HG03175 (cell line): ENCODE results near the gene OR2V2.
"Not testable (repeated sequence)": the region's sequence is repeated elsewhere in the genome, so short reads cannot be mapped to it uniquely, and the experiment has no call there.

Source experiments
- ATAC-seq: cut with Tn5 transposase; IDR thresholded peaks from one replicate; pipeline ENCODE4 v1.9.1; 2021; ENCODE audit warnings: mild to moderate bottlenecking, moderate library complexity; ENCODE audit not compliant: unreplicated experiment

Gene OR2V2, protein sequence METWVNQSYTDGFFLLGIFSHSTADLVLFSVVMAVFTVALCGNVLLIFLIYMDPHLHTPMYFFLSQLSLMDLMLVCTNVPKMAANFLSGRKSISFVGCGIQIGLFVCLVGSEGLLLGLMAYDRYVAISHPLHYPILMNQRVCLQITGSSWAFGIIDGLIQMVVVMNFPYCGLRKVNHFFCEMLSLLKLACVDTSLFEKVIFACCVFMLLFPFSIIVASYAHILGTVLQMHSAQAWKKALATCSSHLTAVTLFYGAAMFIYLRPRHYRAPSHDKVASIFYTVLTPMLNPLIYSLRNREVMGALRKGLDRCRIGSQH

DNA sequence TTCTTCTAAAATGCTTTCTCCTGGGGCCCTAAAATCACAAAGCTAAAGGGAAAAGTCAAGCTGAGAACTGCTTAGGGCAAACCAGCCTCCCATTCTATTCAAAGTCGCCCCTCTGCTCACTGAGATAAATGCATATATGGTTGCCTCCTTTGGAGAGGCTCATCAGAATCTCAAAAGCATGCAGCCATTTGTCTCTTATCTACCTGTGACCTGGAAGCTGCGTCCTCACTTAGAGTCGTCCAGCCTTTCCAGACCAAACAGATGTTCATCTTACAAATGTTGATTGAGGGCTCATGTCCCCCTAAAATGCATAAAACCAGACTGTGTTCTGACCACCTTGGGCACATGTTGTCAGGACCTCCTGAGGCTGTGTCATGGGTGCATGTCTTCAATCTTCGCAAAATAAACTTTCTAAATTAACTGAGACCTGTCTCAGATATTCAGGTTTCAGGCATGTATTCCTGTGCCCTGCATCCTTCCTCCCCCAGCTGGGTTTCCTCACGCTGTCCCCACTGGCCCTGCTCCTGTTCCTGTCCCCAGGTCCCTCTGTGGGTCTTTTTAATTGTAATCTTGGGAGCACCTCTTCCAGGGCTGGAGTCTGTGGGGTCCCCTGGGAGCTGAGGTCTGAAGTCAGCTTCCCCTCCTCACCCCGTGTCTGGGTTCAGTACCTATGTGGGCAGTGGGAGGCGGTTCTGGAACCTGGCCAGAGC, at the start of gene OR2V2:
TSS of gene OR2V2 (plus strand) at position 660 of the 710 bp plus-strand sequence. CDS start 7,357 bp downstream, outside the sequence.
- not testable (repeated sequence) for ATAC-seq

DNA sequence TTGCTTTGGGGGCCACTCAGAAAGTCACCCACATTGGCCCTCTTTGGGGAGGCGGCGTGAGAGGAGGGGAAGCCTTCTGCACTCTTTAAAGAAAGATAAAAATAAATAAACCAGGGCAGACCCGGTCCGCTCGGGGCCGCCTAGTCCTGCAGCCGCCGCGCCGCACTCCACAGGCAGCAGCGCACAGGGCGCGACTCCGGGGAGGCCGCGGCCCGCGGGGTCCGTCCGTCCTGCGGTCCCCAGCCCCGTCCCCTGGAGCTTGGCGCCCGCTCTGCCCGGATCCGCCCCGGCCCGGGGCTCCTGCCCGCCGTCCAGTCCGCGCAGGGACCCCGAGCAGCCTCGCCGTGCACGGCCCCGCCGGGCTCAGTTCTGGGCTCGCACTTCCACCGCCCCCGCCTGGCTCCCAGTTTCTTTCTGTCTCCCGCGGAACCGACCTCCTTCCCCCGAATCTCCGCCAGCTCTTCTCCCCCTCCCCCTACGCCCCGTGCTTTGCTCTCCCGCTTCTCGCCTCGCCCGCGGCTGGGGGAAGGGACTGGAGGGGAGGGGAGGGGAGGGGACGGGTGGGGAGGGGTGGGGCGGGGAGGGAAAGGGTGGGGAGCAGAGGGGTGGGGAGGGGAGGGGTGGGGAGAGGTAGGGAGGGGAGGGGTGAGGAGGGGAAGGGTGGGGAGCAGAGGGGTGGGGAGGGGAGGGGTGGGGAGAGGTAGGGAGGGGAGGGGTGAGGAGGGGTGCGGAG, 49.5 kb upstream of the OR2V2 start:
- ATAC-seq, result not testable (repeated sequence)

DNA sequence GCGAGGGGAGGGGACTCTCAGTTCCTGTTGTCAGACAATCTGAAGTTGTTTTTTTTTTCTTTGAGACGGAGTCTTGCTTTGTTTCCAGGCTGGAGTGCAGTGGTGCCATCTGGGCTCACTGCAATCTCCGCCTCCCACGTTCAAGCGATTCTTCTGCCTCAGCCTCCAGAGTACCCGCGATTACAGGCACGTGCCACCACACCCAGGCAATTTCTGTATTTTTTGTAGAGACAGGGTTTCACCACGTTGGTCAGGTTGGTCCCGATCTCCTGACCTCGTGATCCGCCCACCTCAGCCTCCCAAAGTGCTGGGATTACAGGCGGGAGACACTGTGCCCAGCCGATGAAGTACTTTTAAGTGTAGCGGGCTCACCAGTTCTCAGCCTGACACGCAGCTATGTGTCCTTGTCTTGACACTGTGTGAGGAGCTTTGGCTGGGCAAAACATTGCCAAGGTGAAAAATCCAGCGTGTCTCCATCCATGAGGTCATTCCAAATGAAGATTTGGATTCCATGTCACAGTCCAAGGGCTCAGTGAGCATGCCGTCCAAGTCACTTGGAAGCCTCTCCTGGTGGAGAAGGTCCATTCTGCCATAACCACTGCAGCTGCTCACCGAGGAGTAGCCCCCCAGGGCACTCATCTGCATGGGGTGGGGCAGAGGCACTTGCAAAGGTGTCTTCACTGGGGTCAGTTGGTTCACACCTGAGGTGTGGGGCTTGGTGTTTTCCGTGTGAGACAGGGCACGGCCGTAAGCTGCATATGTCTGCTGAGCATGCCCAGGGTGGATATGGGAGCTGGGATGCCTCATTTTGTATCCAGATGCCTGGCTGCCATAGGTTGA, 48.4 kb upstream of the OR2V2 start:
- no peak for ATAC-seq

DNA sequence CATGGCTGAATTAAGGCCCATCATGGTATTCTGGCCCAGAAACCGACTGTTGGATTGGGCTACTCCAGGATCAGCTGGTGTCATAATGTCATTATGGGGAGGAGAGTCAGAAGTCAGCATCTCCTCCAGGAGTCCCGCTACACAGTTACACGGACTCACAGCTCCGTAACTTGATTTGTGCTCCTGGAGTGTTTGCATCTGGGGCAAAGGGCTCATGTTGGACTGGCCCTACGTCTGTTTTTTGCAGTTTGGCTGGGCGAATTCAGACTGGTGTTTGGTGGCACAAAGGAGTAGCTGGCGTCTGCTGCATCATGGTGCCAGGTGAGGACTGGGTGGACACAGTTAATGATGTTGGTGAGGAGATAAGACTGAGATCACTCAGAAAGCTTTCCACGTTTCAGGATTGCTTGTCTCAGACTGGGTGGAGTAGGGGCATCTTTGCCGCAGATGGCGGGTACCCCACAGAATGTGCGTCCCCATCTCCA, 47.7 kb upstream of the OR2V2 start:
- no peak for ATAC-seq

DNA sequence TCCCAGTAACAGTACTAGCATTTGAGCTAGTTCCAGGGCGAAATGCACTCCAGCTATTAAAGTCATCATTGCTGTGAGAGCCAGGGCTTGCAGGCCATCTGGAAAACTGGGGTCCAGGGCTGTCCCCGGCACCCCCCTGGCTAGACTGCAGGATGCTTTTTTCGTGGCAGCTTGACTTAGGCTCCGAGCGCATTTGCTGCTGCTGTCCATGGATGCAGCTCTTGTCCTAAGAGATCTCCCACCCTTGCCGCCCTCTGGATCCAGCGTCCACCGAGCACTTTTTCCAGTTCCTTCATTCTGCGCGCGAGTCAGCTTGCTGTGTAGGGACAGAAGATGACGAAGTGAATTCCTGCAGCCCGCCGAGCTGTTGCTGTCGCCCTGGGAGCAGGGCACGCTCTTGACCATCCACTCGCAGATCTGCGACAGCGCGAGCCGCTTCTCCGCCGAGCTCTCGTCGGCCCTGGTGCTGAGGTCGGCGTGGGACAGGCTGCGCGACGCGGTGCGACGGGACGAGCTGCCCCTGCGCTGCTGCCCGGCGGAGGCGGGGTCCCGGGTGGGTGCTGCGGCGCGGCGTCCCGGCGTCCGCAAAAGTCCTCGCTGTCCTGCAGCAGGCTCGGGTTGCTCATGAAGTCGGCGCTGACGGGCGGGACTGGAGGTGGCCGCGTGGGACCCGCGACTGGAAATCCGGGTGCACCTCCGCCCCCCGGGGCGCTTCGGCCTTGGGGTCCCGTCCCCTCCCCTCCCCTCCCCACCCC, 47.1 kb upstream of the OR2V2 start:
- no peak for ATAC-seq

DNA sequence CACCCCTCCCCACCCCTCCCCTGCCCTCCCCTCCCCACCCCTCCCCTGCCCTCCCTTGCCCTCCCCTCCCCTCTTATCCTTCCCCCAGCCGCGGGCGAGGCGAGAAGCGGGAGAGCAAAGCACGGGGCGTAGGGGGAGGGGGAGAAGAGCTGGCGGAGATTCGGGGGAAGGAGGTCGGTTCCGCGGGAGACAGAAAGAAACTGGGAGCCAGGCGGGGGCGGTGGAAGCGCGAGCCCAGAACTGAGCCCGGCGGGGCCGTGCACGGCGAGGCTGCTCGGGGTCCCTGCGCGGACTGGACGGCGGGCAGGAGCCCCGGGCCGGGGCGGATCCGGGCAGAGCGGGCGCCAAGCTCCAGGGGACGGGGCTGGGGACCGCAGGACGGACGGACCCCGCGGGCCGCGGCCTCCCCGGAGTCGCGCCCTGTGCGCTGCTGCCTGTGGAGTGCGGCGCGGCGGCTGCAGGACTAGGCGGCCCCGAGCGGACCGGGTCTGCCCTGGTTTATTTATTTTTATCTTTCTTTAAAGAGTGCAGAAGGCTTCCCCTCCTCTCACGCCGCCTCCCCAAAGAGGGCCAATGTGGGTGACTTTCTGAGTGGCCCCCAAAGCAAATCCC, 46.2 kb upstream of the OR2V2 start:
- ATAC-seq, result not testable (repeated sequence)

DNA sequence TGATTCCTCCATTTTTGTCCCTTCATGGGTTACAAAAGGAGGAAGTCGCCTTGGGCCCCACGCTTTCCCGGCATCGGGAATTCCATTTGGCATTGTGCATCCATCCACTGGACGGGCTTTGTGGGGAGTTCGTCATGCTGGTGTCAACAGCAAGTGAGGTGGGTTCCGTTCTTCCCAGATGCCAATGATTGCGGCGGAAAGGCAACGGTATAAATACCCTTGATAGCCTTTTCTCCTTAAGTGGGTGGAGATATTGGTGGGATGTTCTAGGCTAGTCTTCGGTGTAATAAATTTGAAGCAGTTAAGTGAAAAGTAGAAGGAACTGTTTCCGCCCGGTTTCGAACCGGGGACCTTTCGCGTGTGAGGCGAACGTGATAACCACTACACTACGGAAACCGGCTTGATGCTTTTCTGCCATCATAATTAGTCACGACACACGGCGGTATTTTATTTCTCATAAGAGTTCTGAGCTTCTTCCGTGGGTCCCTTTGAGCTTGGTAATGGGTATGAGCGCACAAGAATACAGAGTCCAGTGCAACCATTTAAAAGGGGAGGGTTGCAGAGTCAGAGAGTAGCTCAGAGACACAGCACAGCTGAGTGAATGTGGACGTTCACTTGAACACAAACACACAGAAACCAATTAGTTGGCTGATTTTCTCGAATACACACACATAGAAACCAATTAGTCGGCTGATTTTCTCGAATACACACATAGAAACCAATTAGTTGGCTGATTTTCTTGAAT, 45.3 kb upstream of the OR2V2 start:
- not testable (repeated sequence) for ATAC-seq

DNA sequence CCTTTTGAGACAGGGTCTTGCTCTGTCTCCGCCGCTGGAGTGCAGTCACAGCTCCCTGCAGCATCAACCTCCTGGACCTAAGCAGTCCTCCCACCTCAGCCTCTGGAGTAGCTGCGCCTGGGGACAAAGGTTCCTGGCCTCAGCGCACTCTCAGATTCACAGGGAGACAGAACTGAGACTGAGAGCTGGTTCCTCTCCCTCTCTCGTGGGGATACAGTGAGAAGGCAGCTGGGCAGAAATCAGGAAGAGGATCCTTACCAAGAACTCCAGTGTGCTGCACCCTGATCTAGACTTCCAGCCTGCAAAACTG, 43.2 kb upstream of the OR2V2 start:
- ATAC-seq, result not testable (repeated sequence)

DNA sequence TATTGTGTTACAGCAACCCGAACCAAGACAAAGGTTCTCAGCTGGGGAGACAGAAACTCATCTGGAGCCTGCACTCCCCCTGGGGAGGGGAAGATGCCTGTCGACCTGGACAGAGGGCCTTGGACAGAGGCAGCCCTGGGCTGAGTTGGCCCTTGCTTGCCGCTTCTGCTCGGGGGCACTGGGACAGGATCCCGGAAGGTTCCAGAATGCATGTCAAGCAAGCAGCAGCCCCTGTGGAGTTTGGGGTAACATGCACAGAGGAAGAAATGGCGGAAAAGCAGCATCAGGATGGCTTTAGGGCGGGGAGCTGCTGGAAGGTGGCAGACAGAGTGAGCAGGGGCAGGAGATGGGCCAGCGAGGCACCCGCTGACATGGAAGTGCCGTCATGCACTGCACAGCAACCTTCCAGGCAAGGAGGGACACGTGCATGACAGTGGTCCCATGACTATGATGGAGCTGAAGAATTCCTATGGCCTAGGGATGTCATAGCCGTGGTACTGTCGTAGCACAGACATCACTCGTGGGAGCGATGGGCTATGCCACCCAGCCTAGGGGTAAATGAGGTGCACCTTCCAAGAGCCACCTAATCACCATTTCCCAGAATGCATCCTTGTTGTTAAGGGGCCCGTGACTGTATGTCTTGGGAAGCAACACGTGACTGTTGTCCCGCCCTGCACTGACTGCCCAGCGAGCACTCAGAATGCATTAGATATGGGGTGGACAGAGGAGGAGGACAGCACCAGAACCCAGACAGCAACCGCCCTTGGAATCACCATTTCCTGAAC, 42.6 kb upstream of the OR2V2 start:
- not testable (repeated sequence) for ATAC-seq

DNA sequence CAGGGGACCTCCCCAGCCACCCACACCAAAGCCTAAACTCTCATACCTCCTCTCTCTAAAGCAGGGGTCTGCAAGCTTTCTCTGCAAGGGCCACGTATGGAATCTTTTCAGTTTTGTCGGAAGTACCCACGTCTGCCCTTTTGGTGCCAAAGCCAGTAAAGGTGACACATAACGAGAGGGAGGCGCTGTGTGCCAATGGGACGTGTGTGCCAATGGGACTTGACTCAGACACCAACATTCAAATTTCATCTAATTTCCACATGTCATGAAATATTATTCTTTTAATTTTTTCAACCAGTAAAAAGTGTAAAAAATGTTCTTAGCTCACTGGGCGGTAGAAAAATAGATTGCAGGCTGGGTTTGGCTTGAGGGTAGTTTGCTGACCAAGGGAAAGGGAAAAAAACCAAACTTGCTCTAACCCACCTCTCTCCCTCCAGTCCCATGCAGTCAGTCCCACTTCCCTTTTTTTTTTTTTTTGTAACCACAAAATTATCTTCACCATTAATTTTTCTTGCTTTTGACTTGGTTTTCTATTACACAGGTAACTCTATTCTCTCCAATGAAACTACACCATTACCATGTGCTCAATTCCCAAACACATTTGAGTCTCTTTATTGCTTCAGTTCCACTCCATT, 41.9 kb upstream of the OR2V2 start:
- no peak for ATAC-seq

DNA sequence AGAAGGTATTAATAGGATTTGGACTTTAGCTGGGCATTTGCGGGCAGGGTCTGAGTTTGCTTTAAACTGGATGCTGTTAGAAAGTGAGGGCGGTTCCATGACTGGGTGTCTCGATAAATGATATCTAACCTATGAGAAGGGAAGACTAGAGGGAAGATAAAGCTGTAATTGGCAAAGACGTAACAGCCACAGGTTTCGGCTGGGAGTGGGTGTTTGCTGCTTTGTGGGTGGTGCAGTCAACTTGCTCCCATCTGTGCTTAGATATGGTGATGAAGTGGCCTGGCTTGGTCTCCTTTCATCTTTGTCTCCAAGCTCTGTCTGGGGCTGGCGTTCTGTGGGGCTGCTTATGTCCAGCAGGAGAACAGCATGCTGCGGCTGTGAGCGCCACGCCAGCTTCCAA, 39.7 kb upstream of the OR2V2 start:
- no peak for ATAC-seq

DNA sequence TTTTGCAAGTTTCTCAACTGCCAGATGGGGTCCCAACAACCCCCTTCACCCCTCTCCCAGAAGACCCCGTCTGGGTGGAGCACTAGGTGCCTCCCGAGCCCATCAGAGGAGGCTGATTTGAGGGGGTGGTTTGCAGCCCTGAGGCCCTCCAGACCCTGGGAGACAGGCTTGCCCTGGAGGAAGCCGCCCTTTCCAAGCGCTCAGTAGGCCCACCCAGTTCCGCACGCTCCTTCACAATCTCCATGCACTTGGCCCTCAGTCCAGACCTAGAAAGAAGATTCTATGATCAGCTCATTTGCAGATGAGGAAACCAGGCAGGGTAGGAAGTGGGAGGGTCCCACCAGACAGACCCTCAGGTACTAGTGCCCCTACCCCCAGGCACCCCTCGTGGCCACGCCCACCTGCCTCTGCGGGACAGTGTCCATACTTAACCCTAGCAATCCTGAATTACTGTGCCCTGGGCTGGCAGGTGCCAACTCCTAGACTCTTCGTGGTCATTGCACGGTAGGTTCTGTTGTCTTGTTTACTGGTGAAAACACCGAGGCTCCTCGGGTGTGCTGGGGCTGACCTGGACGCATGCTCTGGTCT, 38.7 kb upstream of the OR2V2 start:
- no peak for ATAC-seq

DNA sequence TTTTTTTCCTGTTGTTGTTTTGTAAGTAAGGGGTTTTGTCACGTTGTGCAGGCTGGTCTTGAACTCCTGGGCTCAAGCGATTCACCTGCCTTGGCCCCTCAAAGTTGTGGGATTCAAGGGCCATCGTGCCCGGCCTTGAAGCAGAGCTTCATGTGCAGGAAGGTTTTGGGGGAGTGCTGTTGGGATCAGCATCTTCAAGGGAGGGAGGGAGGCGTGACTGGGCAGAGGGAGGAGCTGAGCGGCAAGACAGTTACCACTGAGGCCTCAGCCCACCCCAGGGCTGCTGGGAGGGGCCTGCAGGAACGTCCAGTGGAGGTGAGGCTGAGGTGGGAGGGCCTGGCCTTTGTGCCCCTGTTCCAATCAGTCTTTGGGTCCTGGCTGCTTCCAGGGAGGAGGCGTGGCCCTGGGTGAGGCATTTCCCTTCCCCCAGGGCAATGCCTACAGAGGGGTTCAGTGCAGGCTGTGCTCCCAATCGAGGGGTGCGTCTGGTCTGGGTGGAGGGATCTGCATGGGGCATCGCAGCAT, 37.8 kb upstream of the OR2V2 start:
- ATAC-seq, result no peak

DNA sequence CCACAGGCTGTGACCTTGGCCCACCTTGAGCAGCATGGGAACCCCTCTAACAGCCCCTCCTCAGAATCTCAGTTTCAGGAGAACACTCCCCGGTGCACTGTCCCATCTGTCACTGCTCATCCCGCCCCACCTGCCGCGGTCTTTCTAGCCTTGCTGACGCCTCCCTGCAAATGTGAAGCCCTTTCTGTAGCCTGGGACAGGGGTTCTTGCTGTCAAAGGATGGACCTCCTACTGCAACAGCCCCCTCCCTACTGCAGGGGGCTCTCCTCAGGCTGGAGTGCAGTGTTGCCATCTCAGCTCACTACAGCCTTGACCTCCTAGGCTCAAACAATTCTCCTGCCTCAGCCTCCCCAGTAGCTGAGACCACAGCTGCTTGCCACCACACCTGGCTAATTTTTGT, 36.4 kb upstream of the OR2V2 start:
- ATAC-seq, result no peak

DNA sequence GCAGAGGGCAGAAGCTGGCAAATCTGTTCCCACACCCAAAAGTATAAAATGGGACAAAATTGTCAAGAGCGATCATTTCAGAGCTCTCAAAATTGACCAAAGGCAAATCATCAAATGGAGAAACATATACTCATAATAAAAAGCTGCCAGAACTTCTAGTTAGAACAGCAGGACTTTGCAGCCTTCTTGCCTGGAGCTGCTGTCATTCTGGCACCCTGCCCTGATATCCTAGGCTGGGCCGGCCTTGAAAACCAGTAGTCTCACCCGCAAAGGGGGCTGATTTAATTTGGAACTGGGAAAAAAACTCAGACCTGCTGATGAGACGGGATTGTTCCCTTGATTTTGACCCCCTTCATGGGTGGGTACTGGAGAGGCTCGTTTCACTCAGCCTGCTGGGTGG, 34.9 kb upstream of the OR2V2 start:
- ATAC-seq, result no peak

DNA sequence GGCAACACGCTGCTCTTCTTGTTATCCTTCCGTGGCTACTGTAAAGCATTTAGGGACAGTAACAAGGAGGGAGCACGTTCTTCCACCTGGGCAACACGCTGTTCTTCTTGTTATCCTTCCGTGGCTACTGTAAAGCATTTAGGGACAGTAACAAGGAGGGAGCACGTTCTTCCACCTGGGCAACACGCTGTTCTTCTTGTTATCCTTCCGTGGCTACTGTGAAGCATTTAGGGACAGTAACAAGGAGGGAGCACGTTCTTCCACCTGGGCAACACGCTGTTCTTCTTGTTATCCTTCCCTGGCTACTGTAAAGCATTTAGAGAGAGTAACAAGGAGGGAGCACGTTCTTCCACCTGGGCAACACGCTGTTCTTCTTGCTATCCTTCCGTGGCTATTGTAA, 33.8 kb upstream of the OR2V2 start:
- not testable (repeated sequence) for ATAC-seq

DNA sequence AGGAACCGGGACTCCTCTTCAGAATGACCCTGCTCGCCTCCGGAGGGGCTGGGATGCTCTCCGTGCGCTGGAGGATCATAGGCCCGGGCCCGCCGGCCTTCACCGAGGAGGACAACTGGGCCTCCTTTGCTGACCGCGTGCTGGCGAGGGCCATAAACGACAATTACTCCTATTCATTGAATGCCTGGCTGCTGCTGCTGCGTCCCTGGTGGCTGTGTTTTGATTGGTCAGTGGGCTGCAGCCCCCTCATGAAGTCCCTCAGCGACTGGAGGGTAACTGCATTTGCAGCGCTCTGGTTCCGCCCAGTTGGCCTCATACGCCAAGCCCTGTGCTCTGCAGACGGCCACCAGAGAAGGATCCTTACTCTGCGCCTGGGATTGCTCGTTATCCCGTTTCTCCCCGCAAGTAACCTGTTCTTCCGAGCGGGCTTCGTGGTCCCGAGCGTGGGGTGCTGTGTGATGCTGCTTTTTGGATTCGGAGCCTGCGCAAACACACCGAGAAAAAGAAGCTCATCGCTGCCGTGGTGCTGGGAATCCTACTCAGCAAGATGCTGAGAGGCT, 33.0 kb upstream of the OR2V2 start:
- no peak for ATAC-seq
